OCI-LY3 (cell line): ENCODE data around the gene NSG1.

Experiments used
- H2AFZ ChIP-seq: fragments of 200-600, 300-600 bp; shearing (Covaris generic); 2 replicates; pipeline ENCODE4 v1.6.0; 2014; ENCODE audit warnings: antibody characterized with exemption, low read depth, low read length
- H3K27ac ChIP-seq: fragments of 200-600, 300-600 bp; sonication (generic); 2 replicates; pipeline ENCODE4 v1.5.1; 2014; ENCODE audit warnings: mild to moderate bottlenecking, low read length, moderate library complexity, mixed read lengths
- H3K27me3 ChIP-seq: fragments of 200-600, 300-600 bp; sonication (generic); 2 replicates; pipeline ENCODE4 v1.6.1; 2014; ENCODE audit warnings: low read depth, low read length, mixed read lengths
- H3K36me3 ChIP-seq: fragments of 200-600, 300-600 bp; sonication (generic); replicated peaks from 2 replicates; pipeline ENCODE3; 2014; ENCODE audit warnings: low read depth, low read length, mixed read lengths
- H3K4me1 ChIP-seq: fragments of 300-600, 200-600 bp; sonication (generic); 2 replicates; pipeline ENCODE4 v1.6.1; 2014; ENCODE audit warnings: low read length, mixed read lengths
- H3K4me2 ChIP-seq: fragments of 200-600, 300-600 bp; sonication (generic); 2 replicates; pipeline ENCODE4 v1.6.1; 2014; ENCODE audit warnings: low read length, mixed read lengths
- H3K4me3 ChIP-seq: fragments of 300-600, 200-600 bp; sonication (generic); 2 replicates; pipeline ENCODE4 v1.5.1; 2014; ENCODE audit warnings: antibody characterized with exemption, mild to moderate bottlenecking, low read length, moderate library complexity
- H3K79me2 ChIP-seq: fragments of 300-600, 200-600 bp; shearing (Covaris generic); 2 replicates; pipeline ENCODE4 v1.6.1; 2014; ENCODE audit warnings: mild to moderate bottlenecking, low read length, mixed read lengths
- H3K9ac ChIP-seq: fragments of 300-600, 200-600 bp; shearing (Covaris generic); 2 replicates; pipeline ENCODE4 v1.6.0; 2014; ENCODE audit warnings: mild to moderate bottlenecking, low read length, moderate library complexity
- H3K9me3 ChIP-seq: fragments of 200-600, 300-600 bp; shearing (Covaris generic); 2 replicates; pipeline ENCODE4 v1.6.1; 2014; ENCODE audit warnings: low read length, mixed read lengths; ENCODE audit not compliant: insufficient read depth
- H4K20me1 ChIP-seq: fragments of 200-600, 300-600 bp; sonication (generic); 2 replicates; pipeline ENCODE4 v1.6.1; 2016; ENCODE audit warnings: low read length, mixed read lengths; ENCODE audit not compliant: insufficient read depth
- EZH2phosphoT487 ChIP-seq: fragments of 200-600 bp; shearing (Covaris generic); IDR thresholded peaks from 2 replicates; pipeline ENCODE4 v1.6.1; 2018; ENCODE audit warnings: antibody characterized with exemption, mixed run types, low read depth
- TF ChIP-seq, protein P1 (sequence below): fragments of 200-600, 300-600 bp; sonication (generic); IDR thresholded peaks from 2 replicates; pipeline ENCODE4 v1.5.1; 2014; ENCODE audit warnings: antibody characterized with exemption, low read length, low read depth

NSG1 gene

DNA sequence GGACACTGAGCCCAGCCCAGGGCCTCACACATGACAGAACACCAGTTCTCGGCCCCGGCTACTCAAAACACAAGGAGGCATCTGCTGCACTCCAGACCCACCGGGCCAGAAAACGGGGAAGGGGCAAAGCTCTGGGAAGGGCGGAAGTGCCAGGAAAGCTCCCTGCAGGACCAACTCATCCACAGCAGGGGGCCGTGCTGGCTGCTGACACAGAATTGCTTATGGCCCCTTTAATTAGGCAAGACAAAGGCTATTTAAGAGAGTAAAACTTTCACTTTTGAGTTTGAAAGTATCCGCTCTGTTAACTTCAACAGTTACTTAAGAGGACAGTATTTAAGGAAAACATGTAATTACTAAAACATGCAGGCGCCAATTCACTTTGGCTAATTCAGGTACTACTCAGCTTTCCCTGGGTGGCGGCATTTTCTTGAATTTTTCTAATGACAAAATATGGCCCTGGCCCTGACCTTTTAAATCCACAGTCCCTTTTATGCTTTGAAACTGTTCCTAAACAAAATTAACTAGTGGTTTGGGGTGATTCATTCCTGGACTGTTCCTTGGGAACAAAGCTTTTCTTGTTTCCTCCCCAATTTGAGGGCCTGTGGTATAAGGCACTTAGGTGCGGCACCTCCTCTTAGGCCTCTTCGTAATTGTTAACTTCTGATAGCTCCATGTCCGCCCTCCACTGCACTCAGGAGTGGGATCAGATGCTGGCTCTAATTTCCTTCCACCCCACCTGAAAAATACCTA lies 40.4 kb downstream of the NSG1 start:
- Histone ChIP-seq H3K79me2 (no peaks in the 10 kb centered on the region), H3K4me2 (no peak overlapping the region), H3K27me3 (no peaks in the 10 kb centered on the region), H3K4me1 (peaks cover 4% of the 10 kb centered on the region), H3K9ac (no peak overlapping the region), H3K27ac (no peak overlapping the region), H3K9me3 (no peaks in the 10 kb centered on the region), H2AFZ (no peak overlapping the region), H4K20me1 (no peaks in the 10 kb centered on the region), H3K4me3 (no peak overlapping the region), H3K36me3 (peaks cover 8% of the 10 kb centered on the region)
- TF ChIP-seq, protein P1, sequence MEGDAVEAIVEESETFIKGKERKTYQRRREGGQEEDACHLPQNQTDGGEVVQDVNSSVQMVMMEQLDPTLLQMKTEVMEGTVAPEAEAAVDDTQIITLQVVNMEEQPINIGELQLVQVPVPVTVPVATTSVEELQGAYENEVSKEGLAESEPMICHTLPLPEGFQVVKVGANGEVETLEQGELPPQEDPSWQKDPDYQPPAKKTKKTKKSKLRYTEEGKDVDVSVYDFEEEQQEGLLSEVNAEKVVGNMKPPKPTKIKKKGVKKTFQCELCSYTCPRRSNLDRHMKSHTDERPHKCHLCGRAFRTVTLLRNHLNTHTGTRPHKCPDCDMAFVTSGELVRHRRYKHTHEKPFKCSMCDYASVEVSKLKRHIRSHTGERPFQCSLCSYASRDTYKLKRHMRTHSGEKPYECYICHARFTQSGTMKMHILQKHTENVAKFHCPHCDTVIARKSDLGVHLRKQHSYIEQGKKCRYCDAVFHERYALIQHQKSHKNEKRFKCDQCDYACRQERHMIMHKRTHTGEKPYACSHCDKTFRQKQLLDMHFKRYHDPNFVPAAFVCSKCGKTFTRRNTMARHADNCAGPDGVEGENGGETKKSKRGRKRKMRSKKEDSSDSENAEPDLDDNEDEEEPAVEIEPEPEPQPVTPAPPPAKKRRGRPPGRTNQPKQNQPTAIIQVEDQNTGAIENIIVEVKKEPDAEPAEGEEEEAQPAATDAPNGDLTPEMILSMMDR, result no peak
- no peak for TF ChIP-seq EZH2phosphoT487

DNA sequence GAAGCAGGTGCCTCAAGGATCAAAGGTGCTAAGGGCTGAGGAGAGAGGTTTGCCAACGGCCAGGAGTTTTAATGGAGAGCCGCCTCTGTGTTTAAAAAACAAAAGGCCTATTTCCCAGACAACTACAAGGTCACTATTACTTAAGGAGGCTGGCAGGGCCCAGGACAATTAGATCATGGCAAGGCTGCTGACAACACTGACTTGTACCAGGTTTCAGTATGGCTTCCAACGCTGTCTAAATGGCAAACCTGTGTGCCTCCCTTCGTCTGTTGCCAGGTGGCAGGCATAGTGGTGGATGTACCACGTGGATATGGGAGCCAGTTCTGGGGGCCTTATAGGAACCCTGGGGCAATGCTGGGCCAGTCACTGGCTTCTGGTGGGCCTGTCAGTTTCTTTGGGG lies 41.0 kb downstream of the NSG1 start:
- Histone ChIP-seq H3K9me3 (no peaks in the 10 kb centered on the region), H3K4me2 (no peak overlapping the region), H2AFZ (no peak overlapping the region), H3K36me3 (peaks cover 9% of the 10 kb centered on the region), H3K4me3 (no peak overlapping the region), H3K4me1 (peaks cover 4% of the 10 kb centered on the region), H3K79me2 (no peaks in the 10 kb centered on the region), H3K9ac (no peak overlapping the region), H4K20me1 (no peaks in the 10 kb centered on the region), H3K27ac (no peak overlapping the region), H3K27me3 (no peaks in the 10 kb centered on the region)
- no peak for TF ChIP-seq EZH2phosphoT487
- TF ChIP-seq, protein P1, result no peak

DNA sequence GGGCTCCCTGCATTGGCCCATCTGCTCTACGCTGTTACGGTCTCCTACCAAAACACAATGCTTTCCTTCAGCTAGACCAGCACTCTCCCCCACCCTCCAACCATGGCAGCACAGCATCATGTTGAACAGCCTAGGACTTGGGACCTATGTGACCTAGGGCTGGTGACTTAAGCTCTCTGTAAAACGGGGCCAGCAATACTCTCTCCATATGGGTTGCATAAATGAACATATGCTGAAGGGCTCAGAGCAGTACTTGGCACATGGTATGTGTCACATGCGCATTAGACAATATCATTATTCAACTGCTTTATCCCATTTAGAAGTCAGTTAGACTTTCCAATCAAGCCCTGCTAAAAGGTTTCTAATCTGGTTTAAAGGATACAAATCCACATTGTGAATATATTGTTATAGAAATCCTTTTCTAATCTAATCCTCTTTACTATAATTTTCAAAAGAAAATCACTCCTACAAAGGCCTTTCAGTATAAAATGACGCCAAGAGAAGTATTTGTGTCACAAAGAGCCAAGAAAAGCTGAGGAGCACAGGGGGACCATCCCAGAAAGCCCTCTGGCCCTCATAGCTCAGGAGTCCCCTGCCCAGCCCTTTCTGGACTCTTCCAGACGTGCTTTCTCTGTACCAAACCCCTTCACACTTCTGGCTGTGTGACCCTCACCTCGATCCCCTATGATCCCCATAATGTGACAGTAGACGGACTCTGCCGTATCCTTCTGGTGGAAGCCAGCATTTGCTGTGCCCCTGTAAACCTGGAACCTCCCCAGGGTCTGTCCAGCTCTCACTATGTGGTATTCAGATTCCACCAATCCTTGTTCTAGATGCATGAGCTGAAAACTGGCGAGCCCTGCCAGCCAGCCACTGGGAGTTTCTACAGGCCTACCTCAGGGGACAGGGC lies 42.3 kb downstream of the NSG1 start:
- Histone ChIP-seq H3K4me2 (no peak overlapping the region), H3K36me3 (peaks cover 11% of the 10 kb centered on the region), H3K4me1 (peaks cover 4% of the 10 kb centered on the region), H3K79me2 (no peaks in the 10 kb centered on the region), H4K20me1 (no peaks in the 10 kb centered on the region), H3K27me3 (no peaks in the 10 kb centered on the region), H3K27ac (no peak overlapping the region), H2AFZ (no peak overlapping the region), H3K9me3 (no peaks in the 10 kb centered on the region), H3K4me3 (no peak overlapping the region), H3K9ac (no peak overlapping the region)
- no peak for TF ChIP-seq EZH2phosphoT487
- TF ChIP-seq, protein P1, result no peak

DNA sequence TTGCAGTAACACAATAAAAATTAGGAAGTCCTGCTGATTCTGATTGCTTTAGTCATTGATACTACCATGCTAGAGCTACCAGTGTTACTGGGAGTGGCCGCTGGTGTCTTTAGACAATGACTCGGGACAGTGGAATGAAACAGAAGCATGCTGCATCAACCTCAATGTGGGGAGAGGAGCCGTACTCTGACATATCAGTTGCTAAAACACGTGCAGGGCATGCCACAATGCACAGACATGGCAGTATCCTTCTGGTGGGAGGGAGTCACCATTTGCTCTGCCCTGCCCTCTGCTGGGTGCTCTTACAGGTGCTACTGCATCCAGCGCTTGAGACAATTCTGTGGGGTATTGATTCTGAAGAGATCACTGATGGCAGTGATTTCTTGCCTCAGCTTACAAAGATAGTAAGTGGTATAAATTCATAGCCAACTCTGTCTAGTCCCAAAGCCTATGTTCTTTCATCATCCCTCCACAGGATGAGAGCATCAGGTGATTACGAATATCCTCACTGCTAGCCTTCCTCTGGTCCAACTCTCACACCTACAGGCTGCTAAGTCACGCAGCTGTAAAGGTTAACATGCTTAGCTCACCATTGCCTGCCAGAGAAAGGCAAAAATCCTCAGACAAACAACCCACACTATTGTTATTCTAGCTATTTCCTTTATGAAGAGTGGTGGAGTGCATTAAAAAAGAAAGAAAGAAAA lies 43.7 kb downstream of the NSG1 start:
- Histone ChIP-seq H2AFZ (no peak overlapping the region), H4K20me1 (no peaks in the 10 kb centered on the region), H3K9ac (no peak overlapping the region), H3K27me3 (no peaks in the 10 kb centered on the region), H3K4me1 (peaks cover 4% of the 10 kb centered on the region), H3K4me2 (no peak overlapping the region), H3K9me3 (no peaks in the 10 kb centered on the region), H3K27ac (no peak overlapping the region), H3K79me2 (no peaks in the 10 kb centered on the region), H3K36me3 (peaks cover 11% of the 10 kb centered on the region), H3K4me3 (no peak overlapping the region)
- TF ChIP-seq, protein P1, result peak; percentile 82
- no peak for TF ChIP-seq EZH2phosphoT487
